GDM1 (cell line): ENCODE results near the gene TTBK2.

Source experiments
- DNase-seq: peaks from one replicate; lab custom pipeline; 2025; lab: John Stamatoyannopoulos, UW

TTBK2 gene

DNA sequence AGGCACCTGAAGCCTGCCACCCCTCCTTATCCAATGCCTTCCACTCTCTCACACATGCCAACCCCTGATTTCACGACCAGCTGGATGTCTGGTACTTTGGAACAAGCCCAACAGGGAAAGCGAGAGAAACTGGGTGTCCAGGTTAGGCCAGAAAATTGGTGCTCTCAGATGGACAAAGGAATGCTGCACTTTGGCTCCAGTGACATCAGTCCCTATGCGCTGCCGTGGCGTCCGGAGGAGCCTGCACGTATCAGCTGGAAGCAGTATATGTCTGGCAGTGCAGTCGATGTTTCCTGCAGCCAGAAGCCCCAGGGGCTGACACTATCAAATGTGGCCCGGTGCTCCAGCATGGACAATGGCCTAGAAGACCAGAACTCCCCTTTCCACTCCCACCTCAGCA is 228.8 kb downstream of the TTBK2 start:
- no peak for DNase-seq

DNA sequence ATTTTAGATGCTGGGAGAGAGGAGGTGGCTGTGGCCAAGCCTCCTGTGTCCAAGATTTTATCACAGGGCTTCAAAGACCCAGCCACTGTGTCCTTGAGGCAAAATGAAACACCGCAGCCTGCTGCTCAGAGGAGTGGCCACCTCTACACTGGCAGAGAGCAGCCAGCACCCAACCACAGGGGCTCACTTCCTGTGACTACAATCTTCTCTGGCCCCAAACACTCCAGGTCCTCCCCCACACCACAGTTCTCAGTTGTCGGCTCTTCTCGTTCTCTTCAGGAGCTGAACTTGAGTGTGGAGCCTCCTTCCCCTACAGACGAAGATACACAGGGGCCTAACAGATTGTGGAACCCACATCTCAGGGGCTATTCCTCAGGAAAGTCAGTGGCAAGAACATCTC is 229.3 kb downstream of the TTBK2 start:
- DNase-seq = no peak
